ENCODE results near the gene NDE1. TPM values are rescaled to one million over a fixed set of nuclear protein-coding genes. Genes with fewer than 3 reads are reported as not detected.
A peak's percentile ranks its signal among the peaks of the same experiment; 100 is the strongest.
"Not testable (repeated sequence)": the region's sequence is repeated elsewhere in the genome, so short reads cannot be mapped to it uniquely, and the experiment has no call there.

NDE1 gene
- polyA plus RNA-seq, 3 donors from 2014 or later, result 3.8 to 55.1 (median 16.8) TPM

DNA sequence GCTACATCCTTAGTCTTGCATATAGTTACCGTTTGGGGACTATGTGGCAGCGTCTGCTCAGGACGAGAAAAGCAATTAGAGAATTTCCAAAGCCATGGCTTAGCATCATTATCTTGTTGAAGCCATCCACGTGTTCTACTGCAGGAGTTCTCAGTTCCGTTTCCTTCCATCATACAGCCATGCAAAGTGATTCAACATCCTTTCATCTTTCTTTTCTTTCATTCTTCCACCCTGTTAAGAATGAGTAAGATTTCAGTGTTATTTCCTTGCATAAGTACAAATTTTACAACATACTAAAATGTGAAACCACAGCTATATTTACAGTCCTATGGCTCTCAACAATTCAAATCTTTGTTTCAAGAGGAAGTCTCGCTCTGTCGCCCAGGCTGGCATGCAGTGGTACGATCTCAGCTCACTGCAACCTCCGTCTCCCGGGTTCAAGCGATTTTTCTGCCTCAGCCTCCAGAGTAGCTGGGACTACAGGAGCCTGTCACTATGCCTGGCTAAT lies 10.9 kb upstream of the NDE1 start:
- peak overlapping the region in 1 of 5 donors; percentile 26 for H3K4me3 Mint-ChIP-seq
- H3K36me3 Mint-ChIP-seq, result peaks cover 14 to 32% (median 19%) of the 10 kb centered on the region in 3 donors
- peaks cover 35 to 62% of the 10 kb centered on the region in 2 donors for H3K4me1 Mint-ChIP-seq
- DNase-seq, result no peak
- peaks cover 8 to 10% (median 9%) of the 10 kb centered on the region in 3 donors for H3K27me3 Mint-ChIP-seq (ENCODE audit: low read depth in 3 of 3)
- peak overlapping the region in 4 of 6 donors; percentile 43 to 78 (median 60) for H3K27ac Mint-ChIP-seq
- no peaks in the 10 kb centered on the region for H3K9me3 Mint-ChIP-seq

DNA sequence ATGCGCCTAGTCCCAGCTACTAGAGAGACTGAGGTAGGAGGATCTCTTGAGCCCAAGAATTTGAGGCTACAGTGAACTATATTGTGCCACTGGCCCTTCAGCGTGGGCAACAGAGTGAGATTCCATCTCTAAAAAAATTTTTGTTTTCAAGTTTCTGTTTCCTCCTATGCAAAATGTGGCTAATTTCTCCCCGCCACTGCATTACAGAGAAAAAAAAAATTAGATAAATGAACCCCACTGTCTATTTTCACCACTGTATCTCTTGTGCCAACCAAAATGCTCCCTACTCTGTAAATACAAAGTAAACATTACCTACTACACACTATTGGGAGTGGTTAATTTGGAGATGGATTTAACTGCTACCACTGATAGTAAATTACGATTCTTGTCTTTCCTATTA lies 9.1 kb upstream of the NDE1 start:
- peaks cover 8 to 10% (median 9%) of the 10 kb centered on the region in 3 donors for H3K27me3 Mint-ChIP-seq (ENCODE audit: low read depth in 3 of 3)
- peaks cover 35 to 52% of the 10 kb centered on the region in 2 donors for H3K4me1 Mint-ChIP-seq
- peak overlapping the region in 4 of 6 donors; percentile 41 to 99 (median 86) for H3K27ac Mint-ChIP-seq
- H3K4me3 Mint-ChIP-seq, result peak overlapping the region in 3 of 5 donors; percentile 90 to 97 (median 93)
- H3K9me3 Mint-ChIP-seq, result no peaks in the 10 kb centered on the region
- H3K36me3 Mint-ChIP-seq, result peaks cover 6 to 25% (median 10%) of the 10 kb centered on the region in 3 donors
- no peak for DNase-seq

DNA sequence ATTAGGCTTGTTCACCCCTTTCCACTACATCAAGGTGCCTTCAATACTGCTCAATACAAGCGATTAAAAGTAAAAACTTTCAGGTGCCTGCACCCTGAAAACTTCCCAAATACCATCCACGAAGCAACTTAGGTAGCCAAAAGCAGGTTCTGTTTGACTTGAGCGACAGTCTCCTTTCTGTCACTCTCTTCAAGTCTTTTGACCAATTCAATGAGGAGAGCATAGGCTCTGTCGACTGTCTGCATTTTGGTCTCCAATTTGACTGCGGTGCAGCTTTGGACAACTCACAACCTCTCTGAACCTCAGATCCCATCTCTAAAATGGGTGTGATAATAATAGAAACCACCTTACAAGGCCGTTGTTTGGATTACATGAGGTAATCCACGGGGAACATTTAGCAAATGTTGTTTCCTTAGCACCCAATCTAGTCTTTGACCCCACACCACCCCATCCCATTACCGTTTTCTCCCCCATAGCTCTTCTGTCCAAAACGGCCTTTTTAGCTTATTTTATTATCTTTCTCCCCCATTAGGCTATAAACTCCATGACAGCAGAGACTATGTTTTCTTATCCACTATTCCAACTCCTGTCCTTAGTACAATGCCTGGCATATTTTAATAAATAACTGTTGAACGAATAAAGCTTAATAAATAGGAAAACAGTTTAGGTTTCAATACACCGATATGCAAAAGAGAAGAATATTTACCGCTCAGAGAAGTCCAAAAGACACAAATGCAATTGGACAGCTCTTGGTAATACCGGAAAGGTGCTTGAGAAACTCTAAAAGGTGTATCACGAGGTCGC lies 8.1 kb upstream of the NDE1 start:
- H3K9me3 Mint-ChIP-seq, result no peaks in the 10 kb centered on the region
- H3K4me3 Mint-ChIP-seq, result peak overlapping the region; percentile 90 to 97 (median 95)
- H3K27ac Mint-ChIP-seq, result peak overlapping the region; percentile 97 to 100 (median 98)
- DNase-seq, result no peak
- H3K27me3 Mint-ChIP-seq (ENCODE audit: low read depth in 3 of 3), result peaks cover 8 to 10% (median 9%) of the 10 kb centered on the region in 3 donors
- peaks cover 29 to 42% of the 10 kb centered on the region in 2 donors for H3K4me1 Mint-ChIP-seq
- H3K36me3 Mint-ChIP-seq, result peaks cover 3 to 16% (median 5%) of the 10 kb centered on the region in 3 donors

DNA sequence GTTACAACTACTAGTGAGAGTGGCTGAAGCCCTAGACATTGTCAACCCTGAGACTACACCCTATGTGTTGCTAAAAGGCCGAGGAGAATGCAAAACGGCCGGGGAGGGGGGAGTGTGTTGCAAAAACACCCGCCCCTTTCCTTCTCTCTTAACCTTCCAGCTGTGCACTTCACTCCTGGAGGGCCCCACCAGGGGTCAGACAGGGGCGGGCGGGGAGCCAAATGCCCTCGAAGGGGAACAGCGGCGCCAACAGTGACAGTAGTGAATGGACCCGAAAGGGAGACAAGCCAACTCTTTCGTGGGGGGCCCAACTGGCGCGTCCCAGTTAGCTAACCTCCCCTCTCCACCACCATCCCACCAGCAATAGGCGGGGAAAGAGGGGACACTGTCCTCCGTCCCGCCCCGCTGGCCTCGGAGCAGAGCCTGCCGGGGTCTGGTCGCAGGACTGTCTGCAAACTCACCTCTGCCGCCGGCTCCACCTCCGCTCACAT lies 7.4 kb upstream of the NDE1 start:
- Mint-ChIP-seq H3K9me3 (no peaks in the 10 kb centered on the region), H3K36me3 (peaks cover 0 to 10% (median 5%) of the 10 kb centered on the region in 3 donors), H3K4me3 (peak overlapping the region; percentile 90 to 97 (median 95)), H3K4me1 (peaks cover 28 to 41% of the 10 kb centered on the region in 2 donors), H3K27me3 (ENCODE audit: low read depth in 3 of 3) (peaks cover 8 to 10% (median 9%) of the 10 kb centered on the region in 3 donors), H3K27ac (peak overlapping the region; percentile 97 to 100 (median 98))
- peak; percentile 75 to 78 (median 77) for DNase-seq

DNA sequence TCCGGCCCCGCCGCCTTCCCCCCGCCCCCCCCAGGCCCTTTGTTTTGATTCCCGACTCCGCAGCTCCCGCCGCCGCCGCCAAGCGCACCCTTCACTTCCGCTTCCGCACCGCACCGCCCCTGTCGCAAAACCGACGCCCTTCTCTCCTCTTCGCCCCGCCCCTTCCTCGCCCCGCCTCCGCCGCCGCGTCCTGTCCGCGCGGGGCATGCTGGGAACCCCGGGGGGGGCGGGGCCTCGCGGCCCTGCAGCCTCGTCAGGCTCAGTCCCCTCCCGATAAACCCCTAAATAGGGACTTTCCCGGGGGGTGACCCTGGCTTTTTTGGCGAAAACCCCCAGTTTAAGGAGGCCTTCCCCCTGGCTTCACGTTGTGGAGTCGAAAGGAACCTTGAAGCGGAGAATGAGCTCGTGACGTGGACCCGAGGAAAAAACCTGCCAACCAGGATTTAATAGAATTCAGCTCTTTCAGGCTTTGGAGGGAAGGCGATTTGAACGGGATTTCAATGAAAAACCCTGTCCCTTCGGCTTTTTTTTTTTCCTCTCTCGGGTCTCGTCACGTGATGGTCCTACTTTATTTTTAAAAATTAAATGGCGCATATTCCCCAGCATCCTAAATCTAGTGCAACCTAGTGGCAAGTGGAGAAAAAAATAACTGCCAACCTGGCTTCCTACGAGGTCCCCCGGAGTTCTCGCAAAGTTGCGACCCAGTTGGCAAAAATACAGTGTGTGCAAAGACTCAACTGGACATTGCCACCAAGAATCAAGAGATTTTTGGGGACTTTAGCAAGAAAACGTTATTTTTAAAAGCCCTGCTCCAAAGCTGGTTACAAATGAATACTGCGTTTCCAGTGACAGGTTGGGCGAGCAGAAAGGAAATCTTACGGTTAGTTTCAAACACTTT lies 6.7 kb upstream of the NDE1 start, which contains the start of gene MARF1:
Gene MARF1 (minus strand): TSS at position 107 of the 898 bp plus-strand sequence. CDS start 3,921 bp downstream, outside the sequence.
- H3K27me3 Mint-ChIP-seq (ENCODE audit: low read depth in 3 of 3), result peaks cover 8 to 10% (median 9%) of the 10 kb centered on the region in 3 donors
- peak within 1 kb of the TSS; percentile 97 to 100 (median 98) for H3K27ac Mint-ChIP-seq
- peak within 1 kb of the TSS; percentile 90 to 97 (median 95) for H3K4me3 Mint-ChIP-seq
- no peaks in the 10 kb centered on the region for H3K9me3 Mint-ChIP-seq
- H3K4me1 Mint-ChIP-seq, result peaks cover 28 to 41% of the 10 kb centered on the region in 2 donors
- DNase-seq, result peak; percentile 99
- peaks cover 0 to 9% (median 5%) of the 10 kb centered on the region in 3 donors for H3K36me3 Mint-ChIP-seq

DNA sequence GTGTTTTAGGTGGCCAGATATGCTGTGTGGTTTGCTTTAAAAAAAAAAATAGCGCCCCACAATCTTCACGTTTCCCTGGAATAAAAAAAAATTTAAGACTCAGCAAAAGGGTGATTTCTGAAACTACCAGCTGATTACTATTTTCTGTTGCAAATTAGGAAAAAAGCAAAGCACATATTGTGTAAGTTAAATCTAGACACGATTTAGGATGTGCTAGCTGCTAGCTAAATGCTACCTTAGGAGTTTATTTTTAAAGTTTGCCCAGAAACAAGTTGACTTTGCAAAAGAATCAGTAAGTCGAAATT lies 6.1 kb upstream of the NDE1 start:
- no peak for DNase-seq
- Mint-ChIP-seq H3K27ac (peak overlapping the region; percentile 97 to 100 (median 98)), H3K27me3 (ENCODE audit: low read depth in 3 of 3) (peaks cover 8 to 10% (median 9%) of the 10 kb centered on the region in 3 donors), H3K9me3 (no peaks in the 10 kb centered on the region), H3K4me3 (peak overlapping the region; percentile 90 to 97 (median 95)), H3K4me1 (peaks cover 27 to 36% of the 10 kb centered on the region in 2 donors), H3K36me3 (peaks cover 0 to 3% (median 2%) of the 10 kb centered on the region in 3 donors)

DNA sequence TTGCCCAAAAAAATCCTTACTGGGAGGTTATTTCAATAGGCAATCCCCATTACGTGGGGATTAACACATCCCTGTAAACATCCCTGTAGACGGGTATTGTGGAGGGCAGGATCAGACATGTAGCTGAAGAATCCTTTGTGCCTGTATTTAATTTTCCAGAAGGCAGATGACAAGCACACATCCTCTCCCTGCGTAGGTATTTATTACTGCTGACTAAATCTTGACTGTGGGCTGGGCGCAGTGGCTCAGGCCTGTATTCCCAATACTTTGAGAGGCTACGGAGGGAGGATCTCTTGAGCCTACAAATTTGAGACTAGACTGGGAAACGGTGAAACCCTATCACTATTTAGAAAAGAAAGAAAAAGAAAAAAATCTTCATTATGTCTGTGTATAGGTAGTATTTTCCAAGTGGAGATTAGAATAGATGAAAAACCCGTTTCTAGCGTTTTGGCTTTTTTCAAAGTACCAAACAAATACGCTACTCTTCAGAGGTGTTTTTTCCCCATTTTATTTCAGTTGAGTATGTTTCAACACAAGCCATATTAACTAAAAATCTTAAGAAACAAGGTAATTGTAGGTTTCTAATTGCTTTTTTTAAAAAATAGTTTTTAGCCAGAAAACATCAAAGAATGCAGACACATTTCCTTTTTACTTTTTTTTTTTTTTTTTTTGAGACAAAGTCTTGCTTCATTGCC lies 5.6 kb upstream of the NDE1 start:
- Mint-ChIP-seq H3K27ac (peak overlapping the region; percentile 97 to 100 (median 98)), H3K27me3 (ENCODE audit: low read depth in 3 of 3) (peaks cover 9 to 11% (median 10%) of the 10 kb centered on the region in 3 donors), H3K36me3 (peaks cover 0 to 2% (median 0%) of the 10 kb centered on the region in 3 donors), H3K4me3 (peak overlapping the region; percentile 90 to 97 (median 95)), H3K4me1 (peaks cover 29 to 35% of the 10 kb centered on the region in 2 donors), H3K9me3 (no peaks in the 10 kb centered on the region)
- no peak for DNase-seq

DNA sequence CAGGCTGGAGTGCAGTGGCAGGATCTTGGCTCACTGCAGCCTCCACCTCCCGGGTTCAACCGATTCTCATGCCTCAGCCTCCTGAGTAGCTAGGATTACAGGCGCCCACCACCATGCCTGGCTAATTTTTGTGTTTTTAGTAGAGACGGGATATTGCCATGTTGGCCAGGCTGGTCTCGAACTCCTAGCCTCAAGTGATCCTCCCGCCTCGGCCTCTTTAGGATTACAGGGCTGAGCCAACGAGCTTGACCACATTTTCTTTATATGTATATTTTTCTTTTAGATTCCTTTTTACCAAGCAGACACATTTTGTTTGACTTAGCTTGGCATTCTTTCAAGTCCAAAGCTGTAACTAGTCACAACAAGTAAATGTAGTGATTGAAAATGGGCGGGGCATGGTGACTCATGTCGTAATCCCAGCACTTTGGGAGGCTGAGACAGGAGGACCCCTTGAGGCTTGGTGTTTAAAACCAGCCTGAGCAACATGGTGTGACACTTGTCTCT lies 5.0 kb upstream of the NDE1 start:
- not testable (repeated sequence) for H3K4me3 Mint-ChIP-seq, H3K9me3 Mint-ChIP-seq, H3K27ac Mint-ChIP-seq, DNase-seq, H3K36me3 Mint-ChIP-seq
- Mint-ChIP-seq H3K4me1 (peaks cover 29 to 31% of the 10 kb centered on the region in 2 donors), H3K27me3 (ENCODE audit: low read depth in 3 of 3) (peaks cover 9 to 17% (median 13%) of the 10 kb centered on the region in 3 donors)

DNA sequence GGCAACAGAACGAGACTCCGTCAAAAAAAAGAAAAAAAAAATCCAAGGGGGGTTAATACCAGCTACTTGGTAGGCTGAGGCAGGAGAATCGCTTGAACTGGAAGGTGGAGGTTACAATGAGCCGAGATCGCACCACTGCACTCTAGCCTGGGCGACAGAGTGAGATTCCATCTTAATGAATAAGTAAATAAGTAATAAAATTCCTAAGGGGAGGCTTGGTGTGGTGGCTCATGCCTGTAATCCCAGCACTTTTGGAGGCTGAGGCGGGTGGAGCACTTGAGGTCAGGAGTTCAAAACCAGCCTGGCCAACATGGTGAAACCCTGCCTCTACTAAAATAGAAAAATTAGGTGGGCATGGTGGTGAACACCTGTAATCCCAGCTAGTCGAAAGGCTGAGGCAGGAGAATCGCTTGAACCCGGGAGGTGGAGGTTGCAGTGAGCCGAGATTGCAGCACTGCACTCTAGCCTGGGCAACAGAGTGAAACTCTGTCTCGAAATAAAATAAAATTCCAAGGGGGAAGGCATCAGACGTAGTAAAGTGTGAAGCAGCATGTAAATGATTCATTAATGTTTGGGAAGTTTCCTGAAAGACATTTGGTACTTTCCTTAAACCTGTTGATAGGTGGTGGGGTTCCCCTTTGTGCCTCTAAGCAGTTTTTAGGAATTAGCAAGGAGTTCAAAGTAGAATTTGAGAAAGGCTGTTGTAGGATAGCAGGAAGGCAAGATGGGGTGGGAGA lies 3.3 kb upstream of the NDE1 start:
- not testable (repeated sequence) for H3K4me3 Mint-ChIP-seq, H3K9me3 Mint-ChIP-seq, H3K27ac Mint-ChIP-seq, H3K36me3 Mint-ChIP-seq, DNase-seq
- Mint-ChIP-seq H3K4me1 (peaks cover 30 to 33% of the 10 kb centered on the region in 2 donors), H3K27me3 (ENCODE audit: low read depth in 3 of 3) (peaks cover 12 to 25% (median 16%) of the 10 kb centered on the region in 3 donors)

DNA sequence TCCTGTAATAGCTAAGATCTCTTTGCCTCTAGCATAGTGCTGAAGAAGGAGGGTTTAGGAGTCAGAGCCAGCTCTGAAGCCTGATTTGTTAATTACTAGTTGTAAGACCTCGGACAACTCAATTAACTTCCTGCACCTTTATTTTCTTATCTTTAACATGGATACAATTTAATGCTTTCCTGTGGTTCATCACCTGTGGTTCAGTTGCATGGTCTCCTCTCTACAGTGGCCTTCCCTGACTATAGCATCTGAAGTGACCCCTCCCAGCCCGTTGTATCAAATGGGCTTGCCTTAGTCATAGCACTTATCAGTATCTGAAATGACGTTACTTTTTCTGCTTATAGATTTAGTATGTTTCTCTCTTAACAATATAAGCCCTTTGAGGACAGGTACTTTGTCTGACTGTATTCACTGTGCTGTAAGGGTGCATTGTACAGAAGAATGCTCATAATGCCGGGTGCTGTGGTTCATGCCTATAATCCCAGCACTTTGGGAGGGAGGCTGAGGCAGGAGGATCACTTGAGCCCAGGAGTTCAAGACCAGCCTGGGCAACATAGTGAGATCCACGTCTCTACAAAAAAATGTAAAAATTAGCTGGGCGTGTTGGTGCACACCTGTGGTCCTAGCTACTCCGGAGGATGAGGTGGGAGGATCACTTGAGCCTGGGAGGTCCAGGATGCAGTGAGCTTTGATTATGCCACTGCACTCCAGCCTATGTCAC lies 2.6 kb upstream of the NDE1 start:
- DNase-seq, result no peak
- Mint-ChIP-seq H3K9me3 (no peaks in the 10 kb centered on the region), H3K27me3 (ENCODE audit: low read depth in 3 of 3) (peaks cover 12 to 25% (median 16%) of the 10 kb centered on the region in 3 donors), H3K4me1 (peaks cover 28 to 32% of the 10 kb centered on the region in 2 donors), H3K36me3 (no peaks in the 10 kb centered on the region), H3K4me3 (peak overlapping the region in 1 of 5 donors; percentile 40), H3K27ac (peak overlapping the region in 2 of 6 donors; percentile 5 to 12)

DNA sequence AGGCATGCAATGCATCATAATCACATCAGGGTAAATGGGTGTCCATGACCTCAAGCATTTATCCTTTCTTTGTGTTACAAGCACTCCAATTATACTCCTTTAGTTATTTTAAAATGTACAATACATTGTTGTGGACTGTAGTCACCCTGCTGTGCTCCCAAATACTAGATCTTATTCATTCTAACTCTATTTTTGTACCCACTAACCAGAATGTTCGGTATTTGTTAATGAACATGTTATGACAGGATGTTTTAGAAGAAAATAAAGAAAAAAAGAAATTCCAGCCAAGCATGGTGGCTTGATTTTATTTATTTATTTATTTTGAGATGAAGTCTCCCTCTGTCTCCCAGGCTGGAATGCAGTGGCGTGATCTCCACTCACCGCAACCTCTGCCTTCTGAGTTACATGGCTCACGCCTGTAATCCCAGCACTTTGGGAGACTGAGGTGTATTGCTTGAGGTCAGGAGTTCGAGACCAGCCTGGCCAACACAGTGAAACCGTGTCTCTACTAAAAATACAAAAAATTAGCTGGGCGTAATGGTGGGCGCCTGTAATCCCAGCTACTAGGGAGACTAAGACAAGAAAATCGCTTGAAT lies 1.8 kb upstream of the NDE1 start:
- H3K36me3 Mint-ChIP-seq, result peaks cover 0 to 4% (median 0%) of the 10 kb centered on the region in 3 donors
- H3K9me3 Mint-ChIP-seq, result no peaks in the 10 kb centered on the region
- H3K4me1 Mint-ChIP-seq, result peaks cover 34 to 38% of the 10 kb centered on the region in 2 donors
- H3K27me3 Mint-ChIP-seq (ENCODE audit: low read depth in 3 of 3), result peaks cover 8 to 21% (median 12%) of the 10 kb centered on the region in 3 donors
- peak overlapping the region in 2 of 5 donors; percentile 21 to 26 for H3K4me3 Mint-ChIP-seq
- no peak for DNase-seq
- H3K27ac Mint-ChIP-seq, result peak overlapping the region in 2 of 6 donors; percentile 28 to 40
